22Rv1 (cell line): Measurements from ENCODE around the gene HAND1.

Source experiments
- ZFX ChIP-seq: fragments of 450-650 bp; IDR thresholded peaks from 2 replicates; pipeline ENCODE4 v1.6.1; 2017; ENCODE audit warnings: antibody characterized with exemption, borderline replicate concordance
- TF ChIP-seq, protein P1 (sequence below): fragments of 450-650 bp; IDR thresholded peaks from 2 replicates; pipeline ENCODE4 v1.5.1; 2017; ENCODE audit warnings: mild to moderate bottlenecking

DNA sequence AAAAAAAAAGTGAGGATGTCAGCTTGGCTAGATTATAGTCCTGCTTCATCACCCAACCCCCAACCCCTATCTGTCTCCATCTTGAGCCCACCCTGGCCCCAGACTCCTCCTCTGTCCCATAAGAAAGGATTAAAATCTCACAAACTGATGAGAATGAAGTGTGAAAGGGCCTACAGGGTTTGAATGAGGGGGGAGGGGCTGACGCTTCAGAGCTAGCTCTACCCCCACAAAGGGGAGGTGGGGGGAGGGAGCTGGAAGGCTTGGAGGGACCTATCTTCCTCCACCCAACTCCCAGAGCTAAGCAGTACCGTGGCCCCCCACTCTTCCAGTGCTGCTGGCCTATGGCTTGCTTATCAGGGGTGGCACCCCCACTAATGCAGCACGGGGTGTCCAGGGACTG lies 43.7 kb upstream of the HAND1 start:
- TF ChIP-seq, protein P1, sequence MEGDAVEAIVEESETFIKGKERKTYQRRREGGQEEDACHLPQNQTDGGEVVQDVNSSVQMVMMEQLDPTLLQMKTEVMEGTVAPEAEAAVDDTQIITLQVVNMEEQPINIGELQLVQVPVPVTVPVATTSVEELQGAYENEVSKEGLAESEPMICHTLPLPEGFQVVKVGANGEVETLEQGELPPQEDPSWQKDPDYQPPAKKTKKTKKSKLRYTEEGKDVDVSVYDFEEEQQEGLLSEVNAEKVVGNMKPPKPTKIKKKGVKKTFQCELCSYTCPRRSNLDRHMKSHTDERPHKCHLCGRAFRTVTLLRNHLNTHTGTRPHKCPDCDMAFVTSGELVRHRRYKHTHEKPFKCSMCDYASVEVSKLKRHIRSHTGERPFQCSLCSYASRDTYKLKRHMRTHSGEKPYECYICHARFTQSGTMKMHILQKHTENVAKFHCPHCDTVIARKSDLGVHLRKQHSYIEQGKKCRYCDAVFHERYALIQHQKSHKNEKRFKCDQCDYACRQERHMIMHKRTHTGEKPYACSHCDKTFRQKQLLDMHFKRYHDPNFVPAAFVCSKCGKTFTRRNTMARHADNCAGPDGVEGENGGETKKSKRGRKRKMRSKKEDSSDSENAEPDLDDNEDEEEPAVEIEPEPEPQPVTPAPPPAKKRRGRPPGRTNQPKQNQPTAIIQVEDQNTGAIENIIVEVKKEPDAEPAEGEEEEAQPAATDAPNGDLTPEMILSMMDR, result no peak
- TF ChIP-seq ZFX, result no peak
